Measurements from ENCODE around the gene RNU4-1. TPM values are rescaled to one million over a fixed set of nuclear protein-coding genes. Genes with fewer than 3 reads are reported as not detected.
"Not testable (repeated sequence)": the region's sequence is repeated elsewhere in the genome, so short reads cannot be mapped to it uniquely, and the experiment has no call there.

The RNU4-1 gene
- total RNA-seq, 2 donors from 2014 or later = not detected

- no peaks in the 10 kb centered on the region for H3K36me3 ChIP-seq
- no peak for ATAC-seq (ENCODE audit: insufficient number of reproducible peaks, low FRiP score, low read depth)
- DNase-seq (ENCODE audit: low spot score) = no peak
- no peak for TF ChIP-seq CTCF (IDR thresholded peaks at IDR 0.05)
- H3K4me1 ChIP-seq (ENCODE audit: control insufficient read depth in 1 of 2, low read depth in 2 of 2) = peaks cover 31 to 60% of the 10 kb centered on the region in 2 donors
- no peak overlapping the region for H3K4me3 ChIP-seq
- no peaks in the 10 kb centered on the region for H3K9me3 ChIP-seq
- H3K27ac ChIP-seq = no peak overlapping the region
- no peaks in the 10 kb centered on the region for H3K27me3 ChIP-seq (replicated peaks; ENCODE audit: insufficient read depth)
Measured at GRCh38 chr12:120247183-120247582, 45.9 kb downstream of the RNU4-1 start.

GRCh38 chr12:120246705-120247104, 46.3 kb downstream of the RNU4-1 start:
- H3K9me3 ChIP-seq; H3K27me3 ChIP-seq (replicated peaks; ENCODE audit: insufficient read depth); H3K36me3 ChIP-seq; H3K4me3 ChIP-seq; H3K27ac ChIP-seq; DNase-seq (ENCODE audit: low spot score); ATAC-seq (ENCODE audit: insufficient number of reproducible peaks, low FRiP score, low read depth): not testable (repeated sequence)
- peaks cover 31 to 60% of the 10 kb centered on the region in 2 donors for H3K4me1 ChIP-seq (ENCODE audit: control insufficient read depth in 1 of 2, low read depth in 2 of 2)

Other genes with a start within 250 kb of the RNU4-1 start
- gene RAB35, start 176.5 kb downstream of the RNU4-1 start, total RNA-seq = 10 to 100 TPM; 23.2 to 30.3 TPM
- 10 to 100 TPM; 56.8 to 91.5 TPM for gene GCN1, start 98.5 kb downstream of the RNU4-1 start, total RNA-seq
- 1,000 to 10,000 TPM; 1,020 to 1,220 TPM for gene RPLP0, start 92.1 kb downstream of the RNU4-1 start, total RNA-seq
- gene PXN, start 27.5 kb downstream of the RNU4-1 start, total RNA-seq = 100 to 1,000 TPM in 1 of 2 donors, 10 to 100 TPM in 1; 93.0 to 105 TPM
- gene RNU4-2, start 1.3 kb downstream of the RNU4-1 start, total RNA-seq = under 1 TPM; under 0.01 TPM
- gene SIRT4, start 9.1 kb upstream of the RNU4-1 start, total RNA-seq = 1 to 10 TPM in 1 of 2 donors, under 1 TPM in 1; 0.56 to 8.8 TPM
- gene PLA2G1B, start 34.5 kb upstream of the RNU4-1 start, total RNA-seq = not detected
- gene MSI1, start 75.9 kb upstream of the RNU4-1 start, total RNA-seq = under 1 TPM in 1 of 2 donors, not detected in 1; 0.27 TPM
- gene COX6A1, start 144.9 kb upstream of the RNU4-1 start, total RNA-seq = 100 to 1,000 TPM; 229 to 431 TPM
- 10 to 100 TPM in 1 of 2 donors, 1 to 10 TPM in 1; 7.1 to 11.4 TPM for gene TRIAP1, start 153.1 kb upstream of the RNU4-1 start, total RNA-seq
- 10 to 100 TPM; 16.9 to 17.7 TPM for gene GATC, start 153.2 kb upstream of the RNU4-1 start, total RNA-seq
- gene SRSF9, start 176.5 kb upstream of the RNU4-1 start, total RNA-seq = 10 to 100 TPM; 41.0 to 83.5 TPM
- 100 to 1,000 TPM; 167 to 199 TPM for gene DYNLL1, start 202.9 kb upstream of the RNU4-1 start, total RNA-seq
- 10 to 100 TPM; 16.5 to 38.0 TPM for gene COQ5, start 235.9 kb upstream of the RNU4-1 start, total RNA-seq
- gene RNF10, start 241.1 kb upstream of the RNU4-1 start, total RNA-seq = 100 to 1,000 TPM in 1 of 2 donors, 10 to 100 TPM in 1; 98.0 to 165 TPM